Kidney glomerular epithelial cell (primary cell): Measurements from ENCODE around the gene SERPINE1.
"Not testable (repeated sequence)": the region's sequence is repeated elsewhere in the genome, so short reads cannot be mapped to it uniquely, and the experiment has no call there.

Source experiments
- DNase-seq: peaks from one replicate; lab custom pipeline; 2025; lab: John Stamatoyannopoulos, UW

Gene SERPINE1

GRCh38 chr7:101102026-101102425 is 24.9 kb upstream of the SERPINE1 start:
- DNase-seq, result no peak

GRCh38 chr7:101103701-101104100 is 23.2 kb upstream of the SERPINE1 start:
- DNase-seq, result not testable (repeated sequence)

GRCh38 chr7:101104193-101104713 is 22.7 kb upstream of the SERPINE1 start:
- DNase-seq, result no peak

- DNase-seq, result no peak
These were observed 22.1 kb upstream of the SERPINE1 start for GRCh38 chr7:101104799-101105198.

GRCh38 chr7:101105248-101105647 is 21.7 kb upstream of the SERPINE1 start:
- not testable (repeated sequence) for DNase-seq

GRCh38 chr7:101106386-101106785 is 20.5 kb upstream of the SERPINE1 start:
- no peak for DNase-seq

- DNase-seq, result peak; percentile 69
These were observed 18.5 kb upstream of the SERPINE1 start for GRCh38 chr7:101108330-101108857.

- DNase-seq, result peak; percentile 49
These were observed 17.9 kb upstream of the SERPINE1 start for GRCh38 chr7:101108961-101109360.

GRCh38 chr7:101109368-101109767 is 17.5 kb upstream of the SERPINE1 start:
- no peak for DNase-seq

GRCh38 chr7:101111261-101111660 is 15.6 kb upstream of the SERPINE1 start:
- DNase-seq, result no peak

GRCh38 chr7:101112233-101112632 is 14.7 kb upstream of the SERPINE1 start:
- no peak for DNase-seq

- not testable (repeated sequence) for DNase-seq
These were observed 13.8 kb upstream of the SERPINE1 start for GRCh38 chr7:101113140-101113539.

GRCh38 chr7:101113836-101114235 is 13.1 kb upstream of the SERPINE1 start:
- DNase-seq, result no peak

- no peak for DNase-seq
These were observed 12.4 kb upstream of the SERPINE1 start for GRCh38 chr7:101114492-101114891.

- no peak for DNase-seq
These were observed 11.7 kb upstream of the SERPINE1 start for GRCh38 chr7:101115215-101115614.

- peak; percentile 55 for DNase-seq
These were observed 10.0 kb upstream of the SERPINE1 start for GRCh38 chr7:101116898-101117297.

- no peak for DNase-seq
These were observed 8.0 kb upstream of the SERPINE1 start for GRCh38 chr7:101118856-101119255.

- DNase-seq, result no peak
These were observed 7.0 kb upstream of the SERPINE1 start for GRCh38 chr7:101119876-101120275.

GRCh38 chr7:101120315-101120714 is 6.6 kb upstream of the SERPINE1 start:
- DNase-seq, result no peak

- not testable (repeated sequence) for DNase-seq
These were observed 5.3 kb upstream of the SERPINE1 start for GRCh38 chr7:101121631-101121990.

GRCh38 chr7:101121991-101122932 is 4.6 kb upstream of the SERPINE1 start:
- DNase-seq, result peak; percentile 96

- DNase-seq, result no peak
These were observed 3.8 kb upstream of the SERPINE1 start for GRCh38 chr7:101122933-101123702.

- DNase-seq, result no peak
These were observed 3.2 kb upstream of the SERPINE1 start for GRCh38 chr7:101123703-101124068.
